ENCODE results near the gene PSME2. TPM values are rescaled to one million over a fixed set of nuclear protein-coding genes. Genes with fewer than 3 reads are reported as not detected.

Gene PSME2
- total and polyA plus RNA-seq, 4 donors, result 59.4 to 136 (median 113) TPM

- Histone ChIP-seq H3K36me3 (ENCODE audit: control insufficient read depth, insufficient read depth, low read length) (peaks cover 55% of the 10 kb centered on the region), H3K9me3 (ENCODE audit: control insufficient read depth, insufficient read depth, low read length) (no peaks in the 10 kb centered on the region), H3K4me3 (ENCODE audit: low read depth, low read length) (no peak overlapping the region), H3K27me3 (ENCODE audit: control insufficient read depth, insufficient read depth, low read length) (no peaks in the 10 kb centered on the region), H3K27ac (ENCODE audit: low read depth, low read length) (no peak overlapping the region), H3K4me1 (ENCODE audit: control insufficient read depth, insufficient read depth, low read length) (peaks cover 2% of the 10 kb centered on the region)
- WGBS (ENCODE audit: insufficient coverage), result 100% methylated on average over 6 of the region's 8 CpGs
- no peak for DNase-seq (ENCODE audit: low read depth in 4 of 6, low spot score in 6 of 6)
Measured at GRCh38 chr14:24121210-24121609, 25.2 kb downstream of the PSME2 start.

- Histone ChIP-seq H3K4me1 (ENCODE audit: control insufficient read depth, insufficient read depth, low read length) (peaks cover 10% of the 10 kb centered on the region), H3K27ac (ENCODE audit: low read depth, low read length) (no peak overlapping the region), H3K4me3 (ENCODE audit: low read depth, low read length) (no peak overlapping the region), H3K36me3 (ENCODE audit: control insufficient read depth, insufficient read depth, low read length) (peaks cover 55% of the 10 kb centered on the region), H3K27me3 (ENCODE audit: control insufficient read depth, insufficient read depth, low read length) (no peaks in the 10 kb centered on the region), H3K9me3 (ENCODE audit: control insufficient read depth, insufficient read depth, low read length) (no peaks in the 10 kb centered on the region)
- no peak for DNase-seq (ENCODE audit: low read depth in 4 of 6, low spot score in 6 of 6)
- WGBS (ENCODE audit: insufficient coverage), result 100% methylated on average over 4 of the region's 6 CpGs
Measured at GRCh38 chr14:24119691-24120090, 26.7 kb downstream of the PSME2 start.

GRCh38 chr14:24117179-24117578 lies 29.2 kb downstream of the PSME2 start:
- 96% methylated on average over 5 of the region's 6 CpGs for WGBS (ENCODE audit: insufficient coverage)
- Histone ChIP-seq H3K27me3 (ENCODE audit: control insufficient read depth, insufficient read depth, low read length) (no peaks in the 10 kb centered on the region), H3K27ac (ENCODE audit: low read depth, low read length) (no peak overlapping the region), H3K4me3 (ENCODE audit: low read depth, low read length) (no peak overlapping the region), H3K9me3 (ENCODE audit: control insufficient read depth, insufficient read depth, low read length) (no peaks in the 10 kb centered on the region), H3K36me3 (ENCODE audit: control insufficient read depth, insufficient read depth, low read length) (peaks cover 43% of the 10 kb centered on the region), H3K4me1 (ENCODE audit: control insufficient read depth, insufficient read depth, low read length) (peaks cover 14% of the 10 kb centered on the region)
- DNase-seq (ENCODE audit: low read depth in 4 of 6, low spot score in 6 of 6), result no peak

- DNase-seq (ENCODE audit: low read depth in 4 of 6, low spot score in 6 of 6), result no peak
- no peak overlapping the region for H3K27ac ChIP-seq (ENCODE audit: low read depth, low read length)
- 96% methylated on average over 3 of the region's 6 CpGs for whole genome bisulfite sequencing (ENCODE audit: insufficient coverage)
- no peak overlapping the region for H3K4me3 ChIP-seq (ENCODE audit: low read depth, low read length)
- H3K36me3 ChIP-seq (ENCODE audit: control insufficient read depth, insufficient read depth, low read length), result peaks cover 33% of the 10 kb centered on the region
- H3K4me1 ChIP-seq (ENCODE audit: control insufficient read depth, insufficient read depth, low read length), result peaks cover 14% of the 10 kb centered on the region
- H3K9me3 ChIP-seq (ENCODE audit: control insufficient read depth, insufficient read depth, low read length), result no peaks in the 10 kb centered on the region
- H3K27me3 ChIP-seq (ENCODE audit: control insufficient read depth, insufficient read depth, low read length), result no peaks in the 10 kb centered on the region
Measured at GRCh38 chr14:24116128-24116814, 30.1 kb downstream of the PSME2 start.

GRCh38 chr14:24115422-24116127 lies 30.8 kb downstream of the PSME2 start:
- H3K27me3 ChIP-seq (ENCODE audit: control insufficient read depth, insufficient read depth, low read length), result no peaks in the 10 kb centered on the region
- H3K4me3 ChIP-seq (ENCODE audit: low read depth, low read length), result peak overlapping the region; percentile 93
- 0% methylated on average over 13 of the region's 14 CpGs for WGBS (ENCODE audit: insufficient coverage)
- no peak for DNase-seq (ENCODE audit: low read depth in 4 of 6, low spot score in 6 of 6)
- peaks cover 26% of the 10 kb centered on the region for H3K36me3 ChIP-seq (ENCODE audit: control insufficient read depth, insufficient read depth, low read length)
- H3K4me1 ChIP-seq (ENCODE audit: control insufficient read depth, insufficient read depth, low read length), result peaks cover 14% of the 10 kb centered on the region
- H3K9me3 ChIP-seq (ENCODE audit: control insufficient read depth, insufficient read depth, low read length), result no peaks in the 10 kb centered on the region
- H3K27ac ChIP-seq (ENCODE audit: low read depth, low read length), result peak overlapping the region; percentile 100

- H3K9me3 ChIP-seq (ENCODE audit: control insufficient read depth, insufficient read depth, low read length), result no peaks in the 10 kb centered on the region
- DNase-seq (ENCODE audit: low read depth in 4 of 6, low spot score in 6 of 6), result peak; percentile 98 to 100 (median 99)
- peaks cover 18% of the 10 kb centered on the region for H3K36me3 ChIP-seq (ENCODE audit: control insufficient read depth, insufficient read depth, low read length)
- H3K4me1 ChIP-seq (ENCODE audit: control insufficient read depth, insufficient read depth, low read length), result peaks cover 14% of the 10 kb centered on the region
- no peaks in the 10 kb centered on the region for H3K27me3 ChIP-seq (ENCODE audit: control insufficient read depth, insufficient read depth, low read length)
- peak within 1 kb of the TSS; percentile 93 for H3K4me3 ChIP-seq (ENCODE audit: low read depth, low read length)
- under 1% methylated on average over 47 of the region's 65 CpGs for WGBS (ENCODE audit: insufficient coverage)
- H3K27ac ChIP-seq (ENCODE audit: low read depth, low read length), result peak within 1 kb of the TSS; percentile 100
Measured at GRCh38 chr14:24114532-24115421, 31.6 kb downstream of the PSME2 start, which contains the start of the genes DCAF11 and NRL. Gene DCAF11, plus strand, starts transcription at chr14:24114777. Its CDS starts 818 bp downstream, at chr14:24115595. Gene NRL, minus strand, starts transcription at chr14:24114949. Its CDS starts 32,101 bp downstream, at chr14:24082848.

- Histone ChIP-seq H3K36me3 (ENCODE audit: control insufficient read depth, insufficient read depth, low read length) (peaks cover 10% of the 10 kb centered on the region), H3K9me3 (ENCODE audit: control insufficient read depth, insufficient read depth, low read length) (no peaks in the 10 kb centered on the region), H3K27ac (ENCODE audit: low read depth, low read length) (peak overlapping the region; percentile 100), H3K4me3 (ENCODE audit: low read depth, low read length) (peak overlapping the region; percentile 93), H3K4me1 (ENCODE audit: control insufficient read depth, insufficient read depth, low read length) (peaks cover 14% of the 10 kb centered on the region), H3K27me3 (ENCODE audit: control insufficient read depth, insufficient read depth, low read length) (no peaks in the 10 kb centered on the region)
- DNase-seq (ENCODE audit: low read depth in 4 of 6, low spot score in 6 of 6), result peak in 5 of 6 donors; percentile 64 to 96 (median 81)
- WGBS (ENCODE audit: insufficient coverage), result 0% methylated on average over 42 of the region's 42 CpGs
Measured at GRCh38 chr14:24113801-24114531, 32.4 kb downstream of the PSME2 start.

- no peaks in the 10 kb centered on the region for H3K27me3 ChIP-seq (ENCODE audit: control insufficient read depth, insufficient read depth, low read length)
- peaks cover 7% of the 10 kb centered on the region for H3K36me3 ChIP-seq (ENCODE audit: control insufficient read depth, insufficient read depth, low read length)
- H3K27ac ChIP-seq (ENCODE audit: low read depth, low read length), result peak overlapping the region; percentile 100
- peak overlapping the region; percentile 93 for H3K4me3 ChIP-seq (ENCODE audit: low read depth, low read length)
- DNase-seq (ENCODE audit: low read depth in 4 of 6, low spot score in 6 of 6), result no peak
- WGBS (ENCODE audit: insufficient coverage), result 2% methylated on average over 10 of the region's 15 CpGs
- H3K9me3 ChIP-seq (ENCODE audit: control insufficient read depth, insufficient read depth, low read length), result no peaks in the 10 kb centered on the region
- peaks cover 14% of the 10 kb centered on the region for H3K4me1 ChIP-seq (ENCODE audit: control insufficient read depth, insufficient read depth, low read length)
Measured at GRCh38 chr14:24113379-24113800, 33.0 kb downstream of the PSME2 start.

GRCh38 chr14:24110523-24110922 lies 35.9 kb downstream of the PSME2 start:
- Histone ChIP-seq H3K4me1 (ENCODE audit: control insufficient read depth, insufficient read depth, low read length) (peaks cover 7% of the 10 kb centered on the region), H3K27me3 (ENCODE audit: control insufficient read depth, insufficient read depth, low read length) (no peaks in the 10 kb centered on the region), H3K4me3 (ENCODE audit: low read depth, low read length) (no peak overlapping the region), H3K36me3 (ENCODE audit: control insufficient read depth, insufficient read depth, low read length) (no peaks in the 10 kb centered on the region), H3K9me3 (ENCODE audit: control insufficient read depth, insufficient read depth, low read length) (no peaks in the 10 kb centered on the region), H3K27ac (ENCODE audit: low read depth, low read length) (no peak overlapping the region)
- no peak for DNase-seq (ENCODE audit: low read depth in 4 of 6, low spot score in 6 of 6)
- WGBS (ENCODE audit: insufficient coverage), result no CpG with 5 or more reads among the region's 1 CpG

Measured in spinal cord (tissue), 10 donors.